HG03060 (cell line): ENCODE results near the gene PRPH.
A peak's percentile ranks its signal among the peaks of the same experiment; 100 is the strongest.
"Not testable (repeated sequence)": the region's sequence is repeated elsewhere in the genome, so short reads cannot be mapped to it uniquely, and the experiment has no call there.

Experiments used
- ATAC-seq: cut with Tn5 transposase; IDR thresholded peaks from one replicate; pipeline ENCODE4 v1.9.1; 2021; ENCODE audit warnings: low read depth, moderate number of reproducible peaks; ENCODE audit not compliant: unreplicated experiment

The PRPH gene

GRCh38 chr12:49297695-49298060 lies 2.7 kb downstream of the PRPH start:
- no peak for ATAC-seq

GRCh38 chr12:49298160-49298559 lies 3.2 kb downstream of the PRPH start:
- ATAC-seq: no peak

- no peak for ATAC-seq
Measured at GRCh38 chr12:49301760-49302159, 6.8 kb downstream of the PRPH start.

- no peak for ATAC-seq
Measured at GRCh38 chr12:49304161-49304560, 9.2 kb downstream of the PRPH start.

- no peak for ATAC-seq
Measured at GRCh38 chr12:49305762-49306510, 11.0 kb downstream of the PRPH start.

GRCh38 chr12:49309386-49309785 lies 14.4 kb downstream of the PRPH start:
- ATAC-seq: no peak

GRCh38 chr12:49310451-49311000 lies 15.6 kb downstream of the PRPH start:
- ATAC-seq: not testable (repeated sequence)

- no peak for ATAC-seq
Measured at GRCh38 chr12:49314811-49315210, 19.9 kb downstream of the PRPH start.

GRCh38 chr12:49317118-49317517 lies 22.2 kb downstream of the PRPH start:
- ATAC-seq: not testable (repeated sequence)

GRCh38 chr12:49320411-49321103 lies 25.6 kb downstream of the PRPH start:
- not testable (repeated sequence) for ATAC-seq

GRCh38 chr12:49322367-49322707 lies 27.4 kb downstream of the PRPH start:
- no peak for ATAC-seq

GRCh38 chr12:49322708-49323523 lies 28.0 kb downstream of the PRPH start, which contains the start of gene TROAP:
TROAP (plus strand) TSS chr12:49323255; CDS start chr12:49323609, 354 bp downstream.
- peak; percentile 90 for ATAC-seq

- ATAC-seq: no peak
Measured at GRCh38 chr12:49323524-49324097, 28.7 kb downstream of the PRPH start.

- ATAC-seq: no peak
Measured at GRCh38 chr12:49325606-49326005, 30.7 kb downstream of the PRPH start.

- ATAC-seq: no peak
Measured at GRCh38 chr12:49327368-49327767, 32.4 kb downstream of the PRPH start.

GRCh38 chr12:49327887-49328286 lies 32.9 kb downstream of the PRPH start:
- ATAC-seq: no peak

GRCh38 chr12:49328816-49329215 lies 33.9 kb downstream of the PRPH start:
- ATAC-seq: no peak

- ATAC-seq: no peak
Measured at GRCh38 chr12:49330032-49330619, 35.2 kb downstream of the PRPH start.

GRCh38 chr12:49330631-49331379 lies 35.9 kb downstream of the PRPH start:
- ATAC-seq: no peak
